HG03064 (cell line): ENCODE data around the gene JAM2.
"Not testable (repeated sequence)": the region's sequence is repeated elsewhere in the genome, so short reads cannot be mapped to it uniquely, and the experiment has no call there.

Experiments
- ATAC-seq: cut with Tn5 transposase; IDR thresholded peaks from one replicate; pipeline ENCODE4 v1.9.1; 2021; ENCODE audit warnings: low read depth; ENCODE audit not compliant: unreplicated experiment

JAM2 gene

GRCh38 chr21:25709684-25710265 lies 70.7 kb downstream of the JAM2 start:
- ATAC-seq, result no peak

- no peak for ATAC-seq
Measured at GRCh38 chr21:25710550-25710949, 71.5 kb downstream of the JAM2 start.

DNA sequence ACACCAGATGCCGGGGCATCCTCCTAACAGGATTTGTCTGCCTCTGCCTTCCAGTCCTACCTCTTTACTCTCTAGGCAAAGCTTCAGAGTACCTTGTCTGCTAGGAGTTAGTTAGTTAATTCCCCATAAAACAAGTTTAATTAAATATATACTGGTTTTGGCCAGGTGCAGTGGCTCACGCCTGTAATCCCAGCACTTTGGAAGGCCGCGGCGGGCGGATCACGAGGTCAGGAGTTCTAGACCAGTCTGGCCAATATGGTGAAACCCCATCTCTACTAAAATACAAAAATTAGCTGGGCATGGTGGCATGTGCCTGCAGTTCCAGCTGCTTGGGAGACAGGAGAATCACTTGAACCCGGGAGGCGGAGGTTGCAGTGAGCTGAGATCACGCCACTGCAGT lies 75.0 kb downstream of the JAM2 start:
- not testable (repeated sequence) for ATAC-seq

DNA sequence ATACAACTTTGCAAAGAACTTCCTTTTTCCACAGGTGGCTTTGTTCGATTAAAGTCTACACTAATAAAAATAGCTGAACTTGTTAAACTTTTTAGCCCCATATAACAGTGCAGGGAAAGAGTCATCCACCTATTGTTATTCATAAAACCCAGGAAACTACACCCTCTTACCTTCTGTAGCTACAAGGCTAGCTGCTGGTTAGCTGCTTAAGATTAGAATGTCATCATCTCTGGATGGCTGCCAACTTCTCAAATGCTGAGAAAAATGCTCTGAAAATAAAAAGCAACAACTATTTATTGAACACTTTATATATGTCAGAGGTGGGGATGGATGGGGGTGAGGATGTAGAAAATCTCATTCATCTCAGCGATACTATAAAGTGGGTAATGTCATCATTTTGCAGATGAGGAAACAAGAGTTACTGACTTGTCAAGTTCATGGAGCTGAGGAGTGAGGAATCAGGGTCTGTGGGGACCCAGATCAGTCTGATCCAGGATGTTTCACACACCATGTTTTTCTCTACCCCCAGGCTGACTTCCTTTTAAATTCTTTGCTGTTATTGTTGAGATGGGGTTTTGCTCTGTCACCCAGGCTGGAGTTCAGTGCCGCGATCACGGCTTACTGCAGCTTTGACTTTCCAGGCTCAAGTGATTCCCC lies 78.6 kb downstream of the JAM2 start:
- no peak for ATAC-seq

DNA sequence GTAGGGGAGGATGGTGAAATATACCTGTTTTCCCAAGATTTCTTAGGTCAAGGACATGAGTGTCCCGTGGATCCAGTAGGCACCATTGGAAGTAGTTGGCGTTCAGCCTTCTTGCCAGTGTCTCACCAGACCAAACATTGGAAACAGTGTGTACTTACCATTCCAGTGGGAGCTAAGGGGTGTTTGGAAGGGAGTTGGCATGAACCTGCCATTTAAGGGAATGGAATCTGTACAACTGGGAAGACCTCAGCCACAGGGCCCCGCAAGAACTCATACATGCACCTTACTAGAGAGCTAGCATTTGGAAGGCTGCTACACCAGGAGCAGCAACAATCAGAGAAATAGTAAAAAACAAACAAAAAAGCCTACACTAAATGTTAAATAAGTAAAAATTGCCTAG lies 82.9 kb downstream of the JAM2 start:
- no peak for ATAC-seq

- ATAC-seq, result no peak
Measured at GRCh38 chr21:25722631-25723030, 83.6 kb downstream of the JAM2 start.

- ATAC-seq, result no peak
Measured at GRCh38 chr21:25732091-25732760, 93.2 kb downstream of the JAM2 start.

DNA sequence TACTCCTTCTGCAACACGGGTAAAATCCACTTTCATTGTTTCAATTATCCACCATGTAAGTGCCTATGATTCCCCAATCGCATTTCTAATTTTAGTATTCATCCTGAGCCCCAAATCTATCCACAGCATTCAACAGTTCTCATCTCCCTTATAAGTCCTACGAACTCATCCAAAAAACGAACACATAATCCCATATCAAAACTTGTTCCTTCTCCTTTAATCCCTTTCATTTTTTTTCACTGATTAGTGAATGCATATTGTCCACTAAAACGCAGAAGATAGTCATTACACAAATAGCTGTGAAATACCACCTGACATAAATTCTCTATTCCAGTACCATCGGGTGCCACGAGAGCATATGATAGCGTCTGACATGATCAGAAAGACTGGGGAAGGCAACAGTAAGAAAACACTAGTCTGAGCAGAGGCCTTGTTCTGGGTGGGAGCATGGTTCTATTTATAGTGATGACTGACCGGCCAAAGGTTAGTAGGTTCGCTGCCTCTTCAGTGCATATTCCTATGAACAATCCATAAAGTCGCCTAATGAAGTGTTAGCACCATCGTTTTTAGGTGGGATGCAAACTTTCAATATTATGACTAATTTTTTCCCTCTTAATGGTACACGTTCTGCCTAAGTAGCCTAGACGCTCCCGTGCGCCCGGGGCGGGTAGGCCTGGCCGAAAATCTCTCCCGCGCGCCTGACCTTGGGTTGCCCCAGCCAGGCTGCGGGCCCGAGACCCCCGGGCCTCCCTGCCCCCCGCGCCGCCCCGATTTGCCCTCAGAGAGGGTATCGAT lies 95.0 kb downstream of the JAM2 start:
- peak; percentile 6 for ATAC-seq

DNA sequence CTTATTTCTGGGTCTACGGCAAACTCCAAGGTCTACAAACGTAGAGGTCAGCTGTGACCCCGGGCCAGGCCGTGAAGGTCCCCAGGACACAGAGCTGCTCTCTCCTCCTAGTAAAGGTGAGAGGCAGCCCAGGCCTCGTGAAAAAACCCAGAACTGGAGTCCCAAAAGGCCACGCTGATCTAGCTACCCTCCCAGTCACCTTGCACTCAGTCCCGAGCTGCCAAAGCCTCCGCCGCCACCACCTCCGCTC lies 95.5 kb downstream of the JAM2 start:
- ATAC-seq, result peak; percentile 2

GRCh38 chr21:25734904-25735645 lies 96.0 kb downstream of the JAM2 start, which contains the start of the genes ATP5PF and GABPA:
Gene ATP5PF, minus strand, starts transcription at chr21:25734904. Its CDS starts 5,110 bp downstream, at chr21:25729794.
Gene GABPA, plus strand, starts transcription at chr21:25734972. Its CDS starts 6,627 bp downstream, at chr21:25741599.
- peak; percentile 84 for ATAC-seq

- peak; percentile 5 for ATAC-seq
Measured at GRCh38 chr21:25735646-25736597, 96.9 kb downstream of the JAM2 start.

DNA sequence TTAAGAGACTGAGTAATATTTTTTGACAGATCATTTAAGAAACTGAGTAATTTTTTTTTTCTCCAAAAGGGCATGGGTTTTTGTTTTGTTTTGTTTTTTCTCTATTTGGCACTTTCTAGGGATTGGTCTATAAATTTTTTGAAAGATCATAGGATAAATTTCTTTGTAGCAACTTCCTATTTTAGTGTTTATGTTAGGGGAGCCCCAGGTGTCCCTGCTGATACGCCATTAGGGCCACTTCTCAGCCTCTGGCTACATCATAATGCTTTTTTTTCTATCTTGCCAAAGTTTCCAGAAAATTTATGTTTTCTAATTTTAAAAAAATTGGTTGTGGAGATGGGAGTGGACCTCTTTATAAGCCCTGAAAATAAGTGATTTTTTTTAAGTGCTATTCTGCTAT lies 98.4 kb downstream of the JAM2 start:
- no peak for ATAC-seq

DNA sequence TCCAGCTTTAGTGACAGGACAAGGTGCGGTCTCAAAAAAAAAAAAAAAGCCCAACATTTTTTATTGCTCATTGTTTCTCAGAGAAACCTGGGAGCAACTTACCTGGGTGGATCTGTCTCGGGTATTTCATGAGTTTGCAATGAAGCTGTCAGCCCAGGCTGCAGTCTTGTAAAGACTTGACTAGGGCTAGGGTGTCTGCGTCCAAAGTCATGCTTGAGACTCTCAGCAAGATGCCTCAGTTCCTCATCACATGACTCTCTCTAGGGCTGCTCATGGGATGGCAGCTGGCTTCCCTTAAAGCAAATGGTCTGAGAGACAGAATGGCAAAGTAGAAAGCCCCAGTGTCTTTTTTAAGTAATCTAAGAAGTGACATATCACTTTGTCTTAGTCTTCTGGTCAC lies 103.8 kb downstream of the JAM2 start:
- no peak for ATAC-seq

DNA sequence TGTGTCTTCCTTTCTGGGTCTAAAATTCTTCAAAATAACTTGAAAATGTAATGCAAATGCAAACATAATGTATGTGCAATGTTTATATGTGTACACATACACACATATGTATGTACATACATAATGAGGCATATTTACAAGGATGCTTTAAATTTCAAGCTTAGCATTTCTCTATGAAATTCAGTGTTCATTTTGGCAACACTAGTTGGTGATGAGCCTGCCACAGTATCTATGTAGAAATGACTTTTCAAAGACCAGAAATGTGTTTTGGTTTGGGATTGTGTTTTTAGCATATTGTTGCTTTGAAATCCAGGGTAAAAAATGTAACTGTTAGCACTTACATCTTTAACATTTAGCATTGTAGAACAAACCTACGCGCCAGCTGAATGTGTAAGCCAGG lies 105.8 kb downstream of the JAM2 start:
- ATAC-seq, result no peak

GRCh38 chr21:25750085-25750484 lies 111.0 kb downstream of the JAM2 start:
- no peak for ATAC-seq

DNA sequence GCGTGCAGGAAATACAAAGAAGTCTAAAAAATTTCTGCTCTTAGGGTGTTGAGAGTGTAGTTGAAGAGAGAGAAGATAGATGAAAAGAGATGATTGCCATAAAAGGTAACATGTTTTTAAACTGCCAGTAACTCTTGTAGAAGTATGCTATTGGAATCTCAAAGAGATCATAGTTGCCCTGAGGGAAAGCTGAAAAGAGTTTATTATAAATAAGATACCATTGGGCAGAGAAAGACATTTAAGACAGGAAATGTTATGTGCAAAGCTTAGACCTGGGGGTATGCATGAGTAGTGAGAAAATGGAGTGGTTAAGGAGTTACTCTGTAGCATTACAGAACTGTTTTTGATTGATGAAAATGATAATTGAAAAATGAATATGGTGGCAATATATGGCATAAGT lies 113.4 kb downstream of the JAM2 start:
- no peak for ATAC-seq

DNA sequence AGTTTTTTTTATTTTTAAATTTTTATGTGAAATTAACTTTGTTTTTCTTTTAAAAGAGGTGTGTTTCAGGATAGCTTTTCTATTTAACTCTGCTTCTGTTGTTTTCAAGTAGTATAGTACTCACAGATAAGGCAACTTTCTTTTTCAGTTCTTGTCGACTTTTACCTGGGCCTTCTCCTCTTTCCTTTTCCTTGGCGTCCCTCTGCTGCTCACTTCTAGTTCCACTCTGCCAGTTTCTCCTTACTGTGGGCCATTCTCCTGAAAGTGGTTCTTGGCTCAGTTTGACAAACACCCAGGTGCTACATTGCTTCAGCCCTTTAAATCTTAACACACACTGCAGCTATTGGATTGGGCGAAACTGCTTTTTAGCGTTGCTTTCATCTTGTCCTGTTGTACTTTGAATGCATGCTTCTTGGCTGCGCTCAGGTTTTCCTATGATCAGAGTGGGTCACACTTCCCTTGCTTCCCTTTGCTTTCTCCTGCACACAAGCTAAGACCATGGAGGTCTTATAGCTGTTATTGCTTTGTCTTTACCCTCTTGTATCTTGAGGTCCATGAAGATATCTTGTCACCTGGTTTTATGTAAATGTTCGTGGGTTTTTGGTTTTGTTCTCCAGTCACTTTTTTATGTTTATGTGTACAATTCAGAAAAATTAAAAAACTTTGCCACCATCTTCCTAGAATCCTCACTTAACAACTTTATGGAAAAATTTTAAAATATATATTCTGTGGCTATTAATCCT lies 117.3 kb downstream of the JAM2 start:
- no peak for ATAC-seq

GRCh38 chr21:25757531-25757930 lies 118.5 kb downstream of the JAM2 start:
- ATAC-seq, result no peak

DNA sequence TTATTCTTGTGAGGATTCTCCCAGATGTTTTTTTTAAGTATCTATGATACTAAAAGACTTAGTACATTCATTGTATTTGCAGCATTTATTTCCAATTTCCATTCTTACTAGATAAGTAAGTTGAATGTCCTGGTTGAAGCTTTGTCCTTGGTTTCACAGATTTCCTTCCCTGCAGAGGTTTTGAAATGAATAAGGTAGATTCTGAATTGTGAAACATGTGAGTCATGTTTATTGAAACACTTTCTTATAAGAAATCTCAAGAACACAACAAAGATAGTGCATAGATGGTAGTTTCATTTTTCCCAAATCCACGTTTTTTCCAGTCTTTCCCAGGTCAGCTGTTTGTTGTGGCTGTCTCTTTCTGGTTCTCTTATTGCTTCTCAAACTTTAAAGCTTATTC lies 120.5 kb downstream of the JAM2 start:
- no peak for ATAC-seq
